Endothelial cell of umbilical vein (primary cell): ENCODE measurements around the gene BCO1. TPM values are rescaled to one million over a fixed set of nuclear protein-coding genes. Genes with fewer than 3 reads are reported as not detected.

Source experiments
- BruUV-seq: library from RNA; stranded (reverse); fragments of 400-500 nt; replicated peaks from 2 replicates; lab custom pipeline; 2021; lab: Mats Ljungman, UMichigan
- CTCF ChIA-PET: fragments of 300-600, 350-600 bp; sonication (Branson Sonifier 250); formaldehyde crosslinking; loops from one replicate; lab custom pipeline; 2021; ENCODE audit warnings: antibody characterized with exemption, inconsistent platforms; lab: Charles Lee
- POLR2A ChIA-PET: fragments of 300-600, 350-600 bp; sonication (Branson Sonifier 250); formaldehyde crosslinking; loops from one replicate; lab custom pipeline; 2021; ENCODE audit warnings: antibody characterized with exemption, inconsistent platforms; lab: Charles Lee
- DNase-seq: peaks from one replicate; pipeline ENCODE4 v3.0.0-alpha.2; 2011; ENCODE audit warnings: low read depth, low spot score
- FAIRE-seq: peaks from 2 replicates; lab custom pipeline; 2011; peaks lifted over from hg19 to GRCh38; lab: Jason Lieb, UNC
- H2AFZ ChIP-seq: 2 replicates; pipeline ENCODE4 v1.6.0; 2012; ENCODE audit warnings: low read depth, low read length, control low read depth, inconsistent platforms
- H3K27ac ChIP-seq: 2 replicates; pipeline ENCODE4 v1.5.1; 2011; ENCODE audit warnings: low read depth, mild to moderate bottlenecking, control low read depth, low read length, moderate library complexity; ENCODE audit not compliant: insufficient read depth
- H3K27me3 ChIP-seq, 2 experiments: 2 replicates each; pipeline versions ENCODE4 v1.6.0 to v1.6.1; 2011; ENCODE audit warnings: low read length in 2 of 2, mixed read lengths in 1 of 2; ENCODE audit not compliant: control insufficient read depth in 2 of 2, insufficient read depth in 2 of 2
- H3K36me3 ChIP-seq, 2 experiments: 2 replicates in 1 of 2; 3 replicates in 1 of 2; pipeline ENCODE4 v1.5.1; 2011; ENCODE audit warnings: low read length in 2 of 2, mild to moderate bottlenecking in 1 of 2, moderate library complexity in 1 of 2; ENCODE audit not compliant: control insufficient read depth in 2 of 2, insufficient read depth in 2 of 2; ENCODE audit errors: extremely low read depth in 1 of 2
- H3K4me1 ChIP-seq: 3 replicates; pipeline ENCODE4 v1.5.1; 2011; ENCODE audit warnings: mild to moderate bottlenecking, low read length; ENCODE audit not compliant: control insufficient read depth, insufficient read depth; ENCODE audit errors: extremely low read depth
- H3K4me2 ChIP-seq: 2 replicates; pipeline ENCODE4 v1.6.1; 2011; ENCODE audit warnings: low read length, control low read depth, mixed read lengths; ENCODE audit not compliant: insufficient read depth
- H3K4me3 ChIP-seq, 3 experiments: fragments of 200-600 bp in 1 of 3; sonication (generic), shearing (Covaris generic) in 1 of 3; replicated peaks in 1 of 3; 2 replicates each; pipeline ENCODE4 v1.5.1; 2011 to 2016; ENCODE audit warnings: control low read depth in 3 of 3, low read length in 3 of 3, mild to moderate bottlenecking in 2 of 3, inconsistent platforms in 1 of 3, low read depth in 1 of 3, moderate library complexity in 1 of 3; ENCODE audit not compliant: insufficient read depth in 1 of 3
- H3K79me2 ChIP-seq: 2 replicates; pipeline ENCODE4 v1.6.0; 2012; ENCODE audit warnings: low read length, inconsistent platforms; ENCODE audit not compliant: control insufficient read depth, insufficient read depth
- H3K9ac ChIP-seq: replicated peaks from 2 replicates; pipeline ENCODE3; 2011; ENCODE audit warnings: low read length, control low read depth; ENCODE audit not compliant: insufficient read depth; ENCODE audit errors: extremely low read depth
- H3K9me1 ChIP-seq: replicated peaks from 3 replicates; pipeline ENCODE4 v1.6.0; 2011; ENCODE audit warnings: mild to moderate bottlenecking, low read length; ENCODE audit not compliant: control insufficient read depth, insufficient read depth; ENCODE audit errors: extremely low read depth
- H3K9me3 ChIP-seq: replicated peaks from 2 replicates; pipeline ENCODE4 v1.5.1; 2012; ENCODE audit warnings: low read length, inconsistent platforms; ENCODE audit not compliant: control insufficient read depth, insufficient read depth
- H4K20me1 ChIP-seq: replicated peaks from 2 replicates; pipeline ENCODE3; 2011; ENCODE audit warnings: mild to moderate bottlenecking, low read length; ENCODE audit not compliant: control insufficient read depth, insufficient read depth; ENCODE audit errors: extremely low read depth
- CTCF ChIP-seq, 2 donors: IDR thresholded peaks; 1 replicate in 1 of 2; 2 replicates in 1 of 2; pipeline ENCODE4 v1.5.1; 2011; ENCODE audit warnings: low read length in 2 of 2, mild to moderate bottlenecking in 2 of 2, moderate library complexity in 2 of 2, control low read depth in 1 of 2, inconsistent platforms in 1 of 2, low read depth in 1 of 2; ENCODE audit not compliant: insufficient read depth in 1 of 2; ENCODE audit errors: extremely low read depth in 1 of 2
- EZH2 ChIP-seq: IDR thresholded peaks from 2 replicates; pipeline ENCODE4 v1.6.1; 2012; ENCODE audit warnings: borderline replicate concordance, low read depth, mild to moderate bottlenecking, moderate library complexity, low read length, inconsistent platforms; ENCODE audit not compliant: severe bottlenecking
- FOS ChIP-seq: IDR thresholded peaks from 2 replicates; pipeline ENCODE4 v1.6.1; 2011; ENCODE audit warnings: mild to moderate bottlenecking, low read length, moderate library complexity, borderline replicate concordance; ENCODE audit not compliant: insufficient read depth
- GATA2 ChIP-seq: IDR thresholded peaks from 2 replicates; pipeline ENCODE4 v1.7.0; 2011; ENCODE audit warnings: low read depth, mild to moderate bottlenecking, moderate library complexity, mixed read lengths, low read length; ENCODE audit not compliant: insufficient read length, insufficient read depth
- JUN ChIP-seq: IDR thresholded peaks from 2 replicates; pipeline ENCODE4 v1.6.1; 2011; ENCODE audit warnings: borderline replicate concordance, low read depth; ENCODE audit not compliant: insufficient read length, insufficient read depth
- MYC ChIP-seq: IDR thresholded peaks from one replicate; pipeline ENCODE4 v1.6.1; 2011; ENCODE audit warnings: mild to moderate bottlenecking, low read depth, low read length
- POLR2A ChIP-seq: IDR thresholded peaks from 2 replicates; pipeline ENCODE4 v1.6.1; 2012; ENCODE audit warnings: low read depth, mild to moderate bottlenecking, control low read depth, low read length
- POLR2AphosphoS5 ChIP-seq: IDR thresholded peaks from 2 replicates; pipeline ENCODE4 v1.6.1; 2012; ENCODE audit warnings: low read depth, mild to moderate bottlenecking, control low read depth, low read length, moderate library complexity; ENCODE audit not compliant: insufficient read depth
- dilution Hi-C: fragments of 300-500 bp; cut with MboI; formaldehyde crosslinking; loops from one replicate; pipeline ENCODE4 v1.15.0; 2019; ENCODE audit warnings: low sequenced_read_pairs; ENCODE audit not compliant: extremely low pct_ligation_motif_present
- intact Hi-C: fragments of 100-400 bp; cut with micrococcal nuclease; formaldehyde crosslinking; loops from one replicate; pipeline ENCODE4 v1.10.0; 2022
- polyA plus RNA-seq, 4 experiments: library from polyadenylated mRNA; depleted of rRNA in 3 of 4; stranded (reverse) in 3 of 4; unstranded in 1 of 4; fragments of >200 nt; gene quantifications; 2 replicates each; pipeline versions ENCODE4 v1.2.1 to v1.2.3, GENCODE V29; 2011 to 2012; ENCODE audit warnings: missing spikeins in 1 of 4
- total RNA-seq: library from RNA; stranded (reverse); gene quantifications from 2 replicates; pipeline ENCODE4 v1.2.3, GENCODE V29; 2021
- TF ChIP-seq, protein P1 (sequence below): IDR thresholded peaks from 2 replicates; pipeline ENCODE4 v1.6.1; 2011; ENCODE audit not compliant: insufficient read depth, insufficient read length

The BCO1 gene
- total and polyA plus RNA-seq, 2 donors (not counting 3 experiments of a cell fraction or from before 2014, with no cell fraction given): not detected

- no peak overlapping the region for H2AFZ ChIP-seq
- peak; percentile 83 for DNase-seq
- POLR2A ChIA-PET: interaction anchor here (1.0 kb wide), 1 partner anchor 34 kb away, joined by 4 read pairs; the partner anchor contains the start of gene GAN
Measured at GRCh38 chr16:81280393-81280792, 41.9 kb downstream of the BCO1 start.

More at GRCh38 chr16:81280393-81280792, 41.9 kb downstream of the BCO1 start:
- Histone ChIP-seq H3K27ac (peak overlapping the region; percentile 91), H3K4me2 (peak overlapping the region; percentile 78), H3K9me3 (no peaks in the 10 kb centered on the region), H3K27me3 (no peaks in the 10 kb centered on the region), H3K79me2 (no peaks in the 10 kb centered on the region), H3K4me1 (peaks cover 21% of the 10 kb centered on the region), H3K9me1 (no peaks in the 10 kb centered on the region), H4K20me1 (no peaks in the 10 kb centered on the region), H3K36me3 (no peaks in the 10 kb centered on the region), H3K9ac (peak overlapping the region; percentile 38), H3K4me3 (no peak overlapping the region)
- CTCF ChIA-PET: interaction anchor here (0.6 to 3.3 kb wide), 3 partner anchors 19 to 245 kb away, joined by 3 to 10 read pairs (median 5); partner anchors contain the start of genes ATMIN and GAN
- TF ChIP-seq CTCF (IDR thresholded peaks at IDR 0.05; ENCODE audit: extremely low read depth in 1 of 2, insufficient read depth in 1 of 2, low read depth in 1 of 2, low read length in 2 of 2) (no peak), GATA2 (no peak), MYC (no peak), JUN (peak; percentile 39), EZH2 (no peak), POLR2AphosphoS5 (peak; percentile 46), FOS (peak; percentile 64), POLR2A (no peak)
- TF ChIP-seq, protein P1, sequence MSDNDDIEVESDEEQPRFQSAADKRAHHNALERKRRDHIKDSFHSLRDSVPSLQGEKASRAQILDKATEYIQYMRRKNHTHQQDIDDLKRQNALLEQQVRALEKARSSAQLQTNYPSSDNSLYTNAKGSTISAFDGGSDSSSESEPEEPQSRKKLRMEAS: no peak
- dilution Hi-C loops (no loop called here), intact Hi-C loops (loop anchor here (1.0 kb wide), 1 partner anchor 34 kb away; the partner anchor contains the start of gene GAN)
- no TSS peak for BruUV-seq
- peak; percentile 80 for FAIRE-seq
